Ovary (tissue), 3 donors: ENCODE data around the gene PIM1.

Experiments
- CTCF ChIP-seq, 3 donors: fragments of 450-650 bp in 2 of 3; fragments of 200-600 bp in 1 of 3; IDR thresholded peaks; one replicate each; pipeline versions ENCODE4 v1.5.1 to v1.8.0; 2016 to 2022; ENCODE audit warnings: antibody characterized with exemption in 3 of 3, mild to moderate bottlenecking in 1 of 3
- POLR2A ChIP-seq: fragments of 450-650 bp; IDR thresholded peaks from one replicate; pipeline ENCODE4 v1.6.1; 2017; ENCODE audit warnings: antibody characterized with exemption, mild to moderate bottlenecking, moderate library complexity
- donor health status: DM: no; HTN: no; CAD: no.

GRCh38 chr6:37206622-37207021 is 36.7 kb downstream of the PIM1 start:
- no peak for TF ChIP-seq CTCF (IDR thresholded peaks at IDR 0.05)
- TF ChIP-seq POLR2A = no peak
